H7 (cell line): ENCODE data around the gene MMUT. TPM values are rescaled to one million over a fixed set of nuclear protein-coding genes. Genes with fewer than 3 reads are reported as not detected.
"Not testable (repeated sequence)": the region's sequence is repeated elsewhere in the genome, so short reads cannot be mapped to it uniquely, and the experiment has no call there.

Experiments
- DNase-seq: peaks from one replicate; pipeline ENCODE4 v3.0.0; 2012
- H3K27me3 ChIP-seq: 2 replicates; pipeline ENCODE4 v1.6.0; 2011; ENCODE audit warnings: mild to moderate bottlenecking, low read length; ENCODE audit not compliant: control insufficient read depth, insufficient read depth
- H3K36me3 ChIP-seq: replicated peaks from 2 replicates; pipeline ENCODE4 v1.5.1; 2011; ENCODE audit warnings: low read length; ENCODE audit not compliant: control insufficient read depth, insufficient read depth
- H3K4me3 ChIP-seq: 2 replicates; pipeline ENCODE4 v1.5.1; 2011; ENCODE audit warnings: low read depth, mild to moderate bottlenecking, control low read depth, low read length, moderate library complexity; ENCODE audit not compliant: insufficient read depth
- total RNA-seq: library from RNA; depleted of rRNA; stranded (reverse); fragments of >200 nt; shearing (Covaris generic); gene quantifications from 2 replicates; pipeline ENCODE4 v1.2.3, GENCODE V29; 2014; rRNA removed

MMUT gene
- total RNA-seq, 1 experiment from 2014 or later: 12.5 TPM

DNA sequence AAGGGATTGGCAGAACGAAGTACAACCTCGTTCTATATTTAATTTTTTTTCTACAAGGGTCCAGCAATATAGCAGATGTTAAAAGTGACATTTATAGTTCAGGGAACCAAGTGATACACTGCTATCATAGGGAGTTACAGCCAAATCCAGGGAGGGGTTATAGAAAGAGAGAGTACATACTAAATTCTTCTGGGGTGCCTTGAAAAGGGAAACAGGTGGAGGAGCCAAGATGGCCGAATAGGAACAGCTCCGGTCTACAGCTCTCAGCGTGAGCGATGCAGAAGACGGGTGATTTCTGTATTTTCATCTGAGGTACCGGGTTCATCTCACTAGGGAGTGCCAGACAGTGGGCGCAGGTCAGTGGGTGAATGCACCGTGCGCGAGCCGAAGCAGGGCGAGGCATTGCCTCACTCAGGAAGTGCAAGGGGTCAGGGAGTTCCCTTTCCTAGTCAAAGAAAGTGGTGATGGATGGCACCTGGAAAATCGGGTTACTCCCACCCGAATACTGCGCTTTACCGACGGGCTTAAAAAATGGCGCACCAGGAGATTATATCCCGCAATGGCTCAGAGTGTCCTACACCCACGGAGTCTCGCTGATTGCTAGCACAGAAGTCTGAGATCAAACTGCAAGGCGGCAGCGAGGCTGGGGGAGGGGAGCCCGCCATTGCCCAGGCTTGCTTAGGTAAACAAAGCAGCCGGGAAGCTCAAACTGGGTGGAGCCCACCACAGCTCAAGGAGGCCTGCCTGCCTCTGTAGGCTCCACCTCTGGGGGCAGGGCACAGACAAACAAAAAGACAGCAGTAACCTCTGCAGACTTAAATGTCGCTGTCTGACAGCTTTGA lies 76.2 kb downstream of the MMUT start:
- not testable (repeated sequence) for H3K4me3 ChIP-seq, H3K27me3 ChIP-seq, DNase-seq, H3K36me3 ChIP-seq

DNA sequence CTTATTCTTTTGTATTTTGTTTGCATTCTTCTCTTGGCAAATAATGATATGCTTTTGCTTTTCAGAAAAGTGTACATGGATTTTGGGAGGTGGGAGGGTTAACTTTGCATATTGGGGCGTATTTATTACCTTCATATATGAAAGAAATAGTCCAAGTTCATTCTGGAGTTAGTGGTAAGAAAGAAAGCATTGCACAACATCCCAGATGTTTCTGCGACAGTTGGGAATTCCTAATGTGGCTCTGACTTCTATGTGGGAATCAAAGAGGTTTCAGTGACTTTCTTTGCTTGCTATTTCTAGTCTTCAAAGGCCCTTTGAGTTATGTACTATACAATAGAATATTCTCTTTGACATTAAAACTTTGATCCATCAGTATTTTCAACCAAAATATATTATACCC lies 78.1 kb downstream of the MMUT start:
- H3K4me3 ChIP-seq: no peak overlapping the region
- H3K27me3 ChIP-seq: no peaks in the 10 kb centered on the region
- no peak for DNase-seq
- no peaks in the 10 kb centered on the region for H3K36me3 ChIP-seq

Other genes starting within 250 kb of the MMUT start
- gene CENPQ, start 117 bp upstream of the MMUT start, total RNA-seq: 16.5 and 28.6 TPM in 2 replicates
- gene GLYATL3, start 36.7 kb upstream of the MMUT start, total RNA-seq: not detected in 2 replicates
- 7.5 and 8.7 TPM in 2 replicates for gene C6orf141, start 87.4 kb upstream of the MMUT start, total RNA-seq
- gene RHAG, start 173.6 kb upstream of the MMUT start, total RNA-seq: 0.07 TPM in 1 of 2 replicates, not detected in the other